ENCODE measurements around the gene SLC38A3.

- TF ChIP-seq POLR2A (IDR thresholded peaks at IDR 0.05) (no peak), CTCF (IDR thresholded peaks at IDR 0.05) (no peak)
Observed at GRCh38 chr3:50236484-50237132, 31.5 kb downstream of the SLC38A3 start.
